ENCODE data around the gene CHURC1.
"Not testable (repeated sequence)": the region's sequence is repeated elsewhere in the genome, so short reads cannot be mapped to it uniquely, and the experiment has no call there.

CHURC1 gene

DNA sequence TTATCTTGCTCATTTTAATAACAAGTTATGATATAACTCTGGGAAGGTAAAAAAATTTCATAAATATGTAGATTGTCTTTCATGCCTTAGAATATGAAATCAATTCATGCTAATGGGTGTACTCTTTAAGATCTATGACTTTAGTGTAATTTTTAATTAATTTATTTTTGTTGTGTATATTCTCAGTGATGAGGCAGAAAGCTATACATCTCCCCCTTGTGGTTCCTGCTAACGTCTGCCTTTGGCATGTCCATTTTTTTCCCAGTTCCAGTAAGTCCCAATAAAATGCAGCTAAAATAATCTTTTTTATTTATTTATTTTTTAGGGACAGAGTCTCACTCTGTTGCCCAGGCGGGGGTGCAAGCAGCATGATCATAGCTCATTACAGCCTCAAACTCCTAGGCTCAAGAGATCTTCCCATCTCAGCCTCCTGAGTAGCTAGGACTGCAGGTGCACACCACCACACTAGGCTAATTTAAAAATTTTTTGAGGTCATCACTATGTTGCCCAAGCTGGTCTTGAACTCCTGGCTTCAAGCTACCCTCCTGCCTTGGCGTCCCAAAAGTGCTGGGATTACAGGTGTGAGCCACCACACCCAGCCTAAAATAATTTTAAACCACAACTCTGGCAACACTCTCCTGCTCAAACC, 3.3 kb upstream of the CHURC1 start:
- peak; percentile 7 for DNase-seq (ENCODE audit: low spot score)

DNA sequence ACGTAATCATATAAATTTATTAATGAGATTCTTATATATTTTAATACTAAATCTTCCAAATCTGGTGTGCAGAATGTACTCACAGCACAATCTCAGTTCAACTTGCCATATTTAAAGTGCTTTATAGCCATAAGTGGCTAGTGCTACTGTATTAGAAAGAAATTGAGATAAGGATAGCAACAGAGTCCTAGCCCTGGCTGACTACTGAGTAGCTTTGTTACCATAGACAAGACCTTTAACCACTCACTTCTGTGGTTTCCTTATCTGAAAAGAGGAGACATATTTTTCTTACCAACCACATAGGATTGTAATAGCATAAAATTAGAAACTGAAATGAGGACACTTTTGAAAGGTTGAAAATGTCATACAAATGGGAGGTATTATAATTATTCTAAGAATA, 2.0 kb upstream of the CHURC1 start:
- DNase-seq (ENCODE audit: low spot score): no peak

DNA sequence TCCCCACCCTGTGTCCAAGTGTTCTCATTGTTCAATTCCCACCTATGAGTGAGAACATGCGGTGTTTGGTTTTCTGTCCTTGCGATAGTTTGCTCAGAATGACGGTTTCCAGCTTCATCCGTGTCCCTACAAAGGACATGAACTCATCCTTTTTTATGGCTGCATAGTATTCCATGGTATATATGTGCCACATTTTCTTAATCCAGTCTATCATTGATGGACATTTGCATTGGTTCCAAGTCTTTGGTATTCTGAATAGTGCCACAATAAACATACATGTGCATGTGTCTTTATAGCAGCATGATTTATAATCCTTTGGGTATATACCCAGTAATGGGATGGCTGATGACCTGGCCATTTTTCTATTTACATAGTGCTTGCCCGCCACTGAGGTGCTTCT, 778 bp upstream of the CHURC1 start:
- DNase-seq (ENCODE audit: low spot score): not testable (repeated sequence)

DNA sequence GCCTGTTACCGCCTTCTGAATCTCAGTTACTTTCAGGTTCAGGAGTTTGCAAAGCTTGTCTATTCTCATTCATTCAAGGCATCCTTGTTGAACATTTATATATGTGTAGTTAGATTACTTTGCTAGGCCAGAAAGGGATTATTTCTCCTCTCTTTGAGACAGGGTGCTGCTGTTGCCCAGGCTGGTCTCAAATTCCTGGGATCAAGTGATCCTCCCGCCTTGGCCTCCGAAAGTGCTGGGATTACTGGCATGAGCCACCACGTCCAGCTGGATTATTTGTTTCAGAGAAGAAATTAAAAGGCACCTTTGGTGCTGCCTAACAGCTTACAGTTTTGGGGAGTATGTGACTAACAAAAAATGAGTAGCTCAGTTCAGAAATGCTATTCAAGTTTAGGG, 772 bp downstream of the CHURC1 start:
- no peak for DNase-seq (ENCODE audit: low spot score)

DNA sequence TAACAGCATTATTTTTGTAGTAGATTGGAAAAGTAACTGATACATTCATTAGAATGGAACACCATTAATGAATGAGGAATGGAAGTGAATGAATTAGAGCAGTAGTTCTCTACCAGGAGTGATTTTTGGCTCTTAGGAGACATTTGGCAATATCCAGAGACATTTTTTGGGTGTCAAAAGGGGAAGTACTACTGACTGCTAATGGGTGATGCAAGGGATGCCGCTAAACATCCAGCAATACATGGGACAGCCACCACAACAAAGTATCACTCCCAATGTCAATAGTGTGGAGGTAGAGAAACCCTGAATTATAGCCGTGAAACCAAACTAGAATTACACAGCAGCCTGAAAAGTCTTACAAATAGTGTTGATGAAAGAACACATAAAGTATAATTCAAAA, 1.5 kb downstream of the CHURC1 start:
- DNase-seq (ENCODE audit: low spot score): no peak

DNA sequence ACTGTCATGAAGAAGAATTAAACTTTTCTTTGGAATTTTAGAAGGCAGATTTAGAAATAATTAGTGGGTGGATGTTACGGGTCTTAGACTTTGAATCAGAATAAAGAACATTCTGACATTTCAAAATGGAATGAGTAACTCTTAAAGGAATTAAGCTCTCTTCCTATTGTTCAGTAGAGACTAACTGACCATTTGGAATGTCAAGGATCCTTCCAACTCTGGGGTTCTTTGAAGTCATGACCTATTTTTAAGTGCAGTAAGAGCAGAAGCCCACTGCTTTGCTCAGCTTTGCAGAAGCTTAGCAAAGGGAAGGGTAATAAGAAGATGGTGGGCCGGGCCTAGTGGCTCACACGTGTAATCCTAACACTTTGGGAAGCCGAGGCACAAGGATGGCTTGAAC, 4.0 kb downstream of the CHURC1 start:
- no peak for DNase-seq (ENCODE audit: low spot score)

DNA sequence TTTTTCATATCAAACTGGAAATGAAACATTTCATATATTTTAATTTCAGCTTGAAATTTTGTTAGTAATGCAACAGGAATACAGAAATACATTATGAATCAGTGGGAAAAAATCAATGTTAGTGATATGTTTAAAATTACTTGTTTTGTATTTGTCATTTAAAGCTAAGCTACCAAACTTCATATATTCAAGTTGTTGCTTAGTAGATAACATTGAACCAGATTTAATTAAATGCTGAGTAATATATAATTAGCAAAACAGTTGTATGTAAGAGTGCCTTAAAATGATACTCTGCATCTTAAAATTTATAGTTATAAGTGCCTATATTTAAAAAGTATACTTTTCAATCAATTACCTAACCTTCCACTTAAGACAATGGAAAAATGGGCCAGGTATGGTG, 5.0 kb downstream of the CHURC1 start:
- DNase-seq (ENCODE audit: low spot score): no peak

DNA sequence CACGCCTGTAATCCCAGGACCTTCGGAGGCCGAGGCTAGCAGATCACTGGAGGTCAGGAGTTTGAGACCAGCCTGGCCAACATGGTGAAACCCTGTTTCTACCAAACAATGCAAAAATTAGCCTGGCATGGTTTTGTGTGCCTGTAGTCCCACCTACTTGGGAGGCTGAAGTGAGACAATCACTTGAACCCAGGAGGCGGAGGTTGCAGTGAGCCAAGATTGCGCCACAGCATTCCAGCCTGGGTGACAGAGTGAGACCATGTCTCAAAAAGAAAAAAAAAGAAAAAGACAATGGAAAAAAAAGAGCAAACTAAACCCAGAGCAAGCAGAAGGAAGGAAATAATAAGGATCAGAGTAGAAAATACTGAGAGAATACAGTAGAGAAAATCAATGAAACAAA, 5.4 kb downstream of the CHURC1 start:
- no peak for DNase-seq (ENCODE audit: low spot score)

DNA sequence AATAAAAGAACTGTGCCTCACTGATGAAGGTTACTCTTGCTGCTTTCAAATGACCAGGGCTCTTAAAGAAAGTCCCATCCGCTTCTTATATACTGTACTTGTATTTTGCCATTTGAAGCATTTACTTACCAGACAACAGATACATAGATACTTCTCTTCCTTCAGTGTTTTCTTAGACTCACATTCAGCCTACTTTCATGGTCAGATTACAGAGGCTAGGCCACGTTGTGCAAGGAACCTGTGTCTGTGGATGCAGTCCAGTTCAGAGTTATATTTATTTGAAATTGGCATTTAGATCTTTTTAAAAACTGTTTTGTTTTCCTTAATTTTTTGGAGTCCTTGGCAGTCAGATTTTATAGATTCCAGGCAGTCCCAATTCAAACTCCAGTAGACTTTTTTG, 6.2 kb downstream of the CHURC1 start:
- no peak for DNase-seq (ENCODE audit: low spot score)

DNA sequence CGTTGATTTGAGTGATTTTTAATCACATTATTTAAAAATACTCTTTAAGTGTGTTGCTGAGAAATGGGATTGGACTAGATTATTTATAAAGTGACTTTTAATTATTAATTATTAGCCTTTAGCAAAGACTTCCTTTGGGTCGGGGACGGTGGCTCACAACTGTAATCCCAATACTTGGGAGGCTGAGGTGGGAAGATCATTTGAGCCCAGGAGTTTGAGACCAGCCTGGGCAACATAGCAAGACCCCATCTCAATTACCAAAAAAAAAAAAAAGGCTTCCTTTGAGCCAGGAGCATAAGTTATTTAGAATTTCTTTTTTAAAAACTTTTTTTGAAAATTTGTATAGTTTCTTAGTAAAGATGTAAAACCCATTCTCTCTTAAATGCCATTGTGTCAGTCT, 8.8 kb downstream of the CHURC1 start:
- no peak for DNase-seq (ENCODE audit: low spot score)

DNA sequence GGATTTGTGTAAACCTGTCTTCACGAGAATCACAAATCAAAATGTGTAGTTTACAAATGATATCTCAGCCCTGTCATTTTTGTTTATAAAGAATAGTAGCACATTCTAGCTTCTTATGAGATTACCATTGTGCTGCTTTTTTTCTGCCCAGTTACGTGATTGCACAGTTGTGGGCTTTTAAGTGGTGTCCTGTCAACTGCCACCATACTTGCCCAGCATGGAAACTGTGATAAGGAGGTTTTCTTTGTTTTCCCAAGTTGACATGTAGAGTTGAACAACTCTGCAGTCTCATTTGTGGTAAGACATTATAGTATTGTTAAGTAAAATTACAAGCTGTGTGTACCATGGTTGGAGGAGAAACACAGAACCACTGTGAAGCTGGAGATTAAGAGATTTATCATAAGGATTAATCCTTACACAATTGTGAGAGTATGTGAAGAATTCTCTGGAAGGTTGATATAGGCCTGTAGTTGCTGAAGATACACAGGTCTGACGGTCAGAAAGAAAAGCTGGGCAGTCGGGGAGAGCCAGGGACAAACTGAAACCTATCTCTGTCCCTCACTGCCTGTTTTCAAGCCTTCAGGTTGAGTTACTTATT, 12.2 kb downstream of the CHURC1 start:
- no peak for DNase-seq (ENCODE audit: low spot score)

DNA sequence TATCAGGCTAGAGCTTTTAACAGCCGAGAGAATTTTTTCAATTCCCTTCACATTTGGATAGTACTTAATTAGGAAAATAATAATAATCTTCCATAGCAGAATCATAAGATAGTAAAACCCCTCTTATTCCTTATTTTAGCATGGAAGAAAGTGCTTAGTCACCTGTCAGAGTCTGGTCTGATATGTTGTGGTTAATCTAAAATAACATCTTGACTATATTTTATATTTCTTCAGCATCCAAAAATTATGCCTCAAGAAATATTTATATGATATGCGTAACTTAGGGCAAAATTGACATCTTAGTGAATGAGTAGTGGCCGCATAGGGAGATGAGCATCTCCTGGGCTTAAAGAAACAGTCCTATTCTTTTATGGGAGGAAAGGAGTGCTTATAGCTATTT, 12.8 kb downstream of the CHURC1 start:
- no peak for DNase-seq (ENCODE audit: low spot score)

DNA sequence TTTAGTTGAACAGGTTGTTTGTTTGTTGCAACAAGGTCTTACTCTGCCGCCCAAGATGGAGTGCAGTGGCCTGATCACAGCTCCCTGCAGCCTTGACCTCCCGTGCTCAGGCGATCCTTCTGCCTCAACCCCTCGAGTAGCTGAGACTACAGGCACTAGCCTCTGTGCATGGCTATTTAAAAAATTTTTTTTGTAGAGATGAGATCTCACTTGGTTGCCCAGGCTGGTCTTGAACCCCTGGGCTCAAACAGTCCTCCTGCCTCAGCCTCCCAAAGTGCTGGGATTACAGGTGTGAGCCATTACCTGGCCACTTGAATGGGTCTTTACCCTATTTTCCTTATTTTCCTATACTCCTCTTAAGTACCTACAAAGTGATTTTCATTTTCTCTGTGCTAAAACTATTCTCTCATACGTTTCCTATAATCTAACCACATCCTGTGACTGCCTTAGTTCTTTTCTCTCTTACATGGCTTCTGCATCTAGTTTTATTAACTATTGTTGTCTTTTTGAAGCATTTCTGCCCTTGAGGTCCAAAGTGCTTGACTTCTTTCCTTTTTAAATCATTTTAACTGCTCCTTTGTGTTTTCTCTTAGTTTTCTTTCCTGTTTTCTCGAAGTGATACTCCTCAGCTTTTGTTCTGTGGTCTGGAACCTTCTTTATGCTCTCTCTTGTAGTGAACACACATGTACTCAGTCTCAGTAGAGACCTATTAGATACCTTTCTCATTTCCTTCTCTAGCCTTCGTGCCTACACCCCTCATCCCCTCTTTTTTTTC, 14.2 kb downstream of the CHURC1 start:
- DNase-seq (ENCODE audit: low spot score): no peak

DNA sequence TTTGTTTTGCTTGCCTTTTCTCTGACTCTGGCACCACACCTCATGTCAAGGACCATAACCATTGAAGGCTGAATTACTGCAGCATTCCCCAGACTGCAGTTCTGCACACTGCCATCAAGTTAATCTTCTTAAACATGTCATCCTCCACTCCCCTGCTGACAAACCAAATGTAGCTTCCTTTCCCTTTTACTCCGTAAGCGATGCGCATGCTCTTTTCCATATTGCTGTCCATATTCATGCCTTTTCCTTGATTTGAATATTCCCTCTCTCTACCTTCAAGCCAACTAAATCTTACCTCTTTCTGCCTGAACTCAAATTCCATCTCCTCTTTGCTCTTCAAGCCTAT, 14.7 kb downstream of the CHURC1 start:
- DNase-seq (ENCODE audit: low spot score): no peak

DNA sequence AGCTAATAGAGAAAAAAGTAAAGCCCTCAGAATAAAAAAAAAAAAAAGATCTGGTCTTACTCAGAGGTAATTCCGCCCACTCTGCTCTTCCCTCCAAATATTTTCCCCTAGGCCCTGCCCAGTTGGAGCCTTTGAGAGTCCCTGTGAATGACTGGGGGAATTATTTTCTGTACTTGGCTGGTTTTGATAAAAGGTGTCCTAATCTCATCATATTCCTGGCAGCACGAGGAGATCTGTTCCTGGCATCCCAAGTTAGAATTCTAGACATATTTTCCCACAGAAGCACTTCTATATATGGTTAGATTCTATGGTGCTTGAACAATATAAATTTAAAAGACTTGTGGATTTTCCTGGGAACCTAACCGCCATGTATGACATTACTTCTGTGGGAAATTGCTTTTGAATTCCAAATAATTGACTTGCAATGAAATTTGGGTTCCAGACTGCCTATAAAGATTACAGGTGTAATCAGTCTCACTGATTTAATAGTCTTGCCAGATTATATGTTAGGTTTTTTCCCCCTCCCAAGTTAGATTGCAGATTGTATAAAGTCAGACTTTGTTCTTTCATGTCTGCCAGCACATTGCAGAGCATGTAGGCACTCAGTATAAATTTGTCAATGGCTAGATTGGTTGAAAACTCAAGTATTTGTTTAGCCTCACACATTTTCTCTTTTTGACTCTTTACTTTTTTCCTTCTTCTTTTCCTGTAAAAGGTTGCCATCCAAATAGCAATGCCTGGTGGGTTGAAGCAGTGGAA, 16.0 kb downstream of the CHURC1 start:
- no peak for DNase-seq (ENCODE audit: low spot score)

DNA sequence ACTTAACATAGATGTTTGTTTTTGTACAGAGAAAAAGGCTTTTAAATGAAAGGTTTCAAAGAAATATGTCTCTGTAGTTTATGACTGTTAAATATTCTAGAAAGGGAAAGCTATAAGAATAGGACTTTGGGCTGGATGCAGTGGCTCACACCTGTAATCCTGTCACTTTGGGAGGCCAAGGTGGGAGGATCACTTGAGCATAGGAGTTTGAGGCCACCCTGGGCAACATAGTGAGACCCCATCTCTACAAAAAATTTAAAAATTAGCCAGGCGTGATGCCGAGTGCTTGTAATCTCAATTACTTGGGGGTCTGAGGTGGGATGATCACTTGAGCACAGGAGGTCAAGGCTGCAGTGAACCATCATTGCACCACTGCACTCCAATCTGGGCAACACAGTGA, 16.9 kb downstream of the CHURC1 start:
- no peak for DNase-seq (ENCODE audit: low spot score)

DNA sequence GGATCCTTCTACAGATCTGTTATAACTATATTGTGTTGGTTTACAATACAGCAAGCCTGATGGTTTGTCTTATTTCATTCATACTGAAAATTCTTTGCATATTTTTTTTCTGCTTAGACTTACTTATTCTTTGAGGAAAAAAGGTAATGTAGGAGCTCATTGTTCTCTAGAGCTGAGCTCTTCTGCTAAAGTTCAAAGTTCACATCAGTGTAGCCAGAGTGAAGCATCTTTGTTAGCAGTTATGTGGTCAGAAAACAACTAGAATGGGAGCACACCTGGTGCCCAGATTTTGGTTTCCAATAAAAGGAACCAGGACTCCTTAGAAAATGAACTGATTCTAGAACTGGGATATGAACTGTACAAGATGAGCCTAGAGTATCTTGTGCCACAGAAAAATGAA, 18.0 kb downstream of the CHURC1 start:
- DNase-seq (ENCODE audit: low spot score): no peak

DNA sequence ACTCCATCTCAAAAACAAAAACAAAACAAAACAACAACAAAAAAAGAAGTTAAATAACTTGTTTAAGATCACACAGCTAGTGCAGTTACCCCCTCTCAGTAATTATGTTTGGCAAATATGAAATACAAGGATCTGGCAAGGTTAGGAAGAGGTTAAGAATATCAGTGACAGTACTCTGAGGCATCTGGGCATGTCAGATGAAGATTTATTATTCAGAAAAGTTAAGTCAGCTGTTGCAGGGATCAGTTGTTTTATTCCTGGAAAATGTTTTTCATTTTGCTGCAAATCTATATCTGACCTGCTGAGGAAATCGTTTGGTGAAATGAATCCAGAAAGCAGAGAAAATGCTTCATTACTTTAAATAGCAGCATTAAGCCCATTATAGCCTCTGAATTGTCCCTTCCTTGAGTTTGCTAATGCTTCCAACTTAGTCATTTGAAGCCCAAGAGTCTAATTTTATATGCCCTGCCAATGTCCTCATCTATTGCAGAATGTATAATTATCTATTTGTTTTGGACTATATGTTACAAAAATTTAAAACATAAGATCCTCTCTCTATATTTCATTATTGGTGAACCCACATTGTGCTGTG, 20.2 kb downstream of the CHURC1 start:
- no peak for DNase-seq (ENCODE audit: low spot score)

DNA sequence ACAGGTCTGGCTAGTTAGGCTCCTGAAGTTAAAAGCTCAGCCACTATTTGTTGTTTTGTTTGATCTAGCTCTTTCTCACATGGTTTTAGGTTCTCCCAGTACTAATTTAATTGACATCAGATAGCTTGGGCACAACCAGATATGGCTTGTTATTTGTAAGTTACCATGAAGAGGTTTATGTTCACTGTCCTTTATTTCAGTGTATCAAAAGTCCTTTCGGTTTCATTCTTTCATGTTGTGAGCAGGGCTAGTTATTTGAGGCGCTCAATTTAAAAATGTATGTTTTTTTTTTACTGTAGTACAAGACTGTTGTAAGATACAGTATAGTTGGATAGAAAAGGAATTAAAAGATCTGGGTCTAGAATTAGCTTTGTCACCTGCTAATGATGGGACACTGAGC, 21.3 kb downstream of the CHURC1 start:
- DNase-seq (ENCODE audit: low spot score): no peak

DNA sequence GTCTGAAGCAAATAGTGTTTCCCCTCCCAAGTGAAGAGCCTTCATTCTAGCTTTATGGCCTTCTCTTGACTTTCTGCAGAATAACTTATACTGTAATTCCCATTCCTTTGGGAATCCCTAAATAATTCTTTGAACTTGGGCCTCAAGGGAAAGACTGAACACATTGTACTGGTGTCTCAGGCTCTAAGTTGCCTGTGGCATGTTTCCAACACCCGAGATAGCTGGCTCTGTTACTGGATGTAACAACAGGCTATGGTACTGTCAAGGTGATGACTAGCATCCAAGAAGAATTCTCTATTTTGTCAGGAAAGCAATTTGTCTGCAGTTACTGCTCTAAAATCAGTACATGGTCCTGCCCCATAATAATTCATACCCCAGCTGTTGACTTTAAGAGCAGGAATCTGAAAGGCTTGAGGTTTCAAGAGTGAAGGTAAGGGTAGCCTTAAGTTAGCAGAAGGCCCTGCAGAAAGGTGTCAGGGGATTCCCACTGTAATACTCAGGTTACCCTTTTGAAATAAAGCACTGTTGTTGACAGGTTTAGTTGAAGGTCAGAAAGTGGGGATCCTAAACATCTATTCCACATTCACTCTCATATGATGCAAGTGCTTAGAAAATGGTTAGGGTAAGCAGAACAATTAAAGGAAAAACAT, 23.0 kb downstream of the CHURC1 start:
- DNase-seq (ENCODE audit: low spot score): no peak

DNA sequence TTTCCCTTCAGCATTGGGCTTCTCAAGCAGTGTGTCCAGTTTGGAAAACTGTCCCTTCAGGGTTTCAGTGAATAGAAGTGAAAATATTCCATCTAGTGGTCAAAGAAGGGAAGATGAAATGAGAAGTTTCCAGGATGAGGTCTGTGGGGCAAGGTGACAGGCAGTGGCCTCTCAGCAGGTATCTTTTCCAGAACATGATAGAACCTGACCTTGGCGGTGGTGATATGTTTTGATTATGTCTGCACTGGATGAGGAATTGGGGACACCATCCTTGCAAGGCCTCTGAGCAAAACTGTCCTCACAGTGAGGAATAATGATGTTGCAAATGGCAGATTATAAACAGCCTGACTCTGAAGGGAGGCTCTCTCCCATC, 23.6 kb downstream of the CHURC1 start:
- no peak for DNase-seq (ENCODE audit: low spot score)
